ENCODE data around the gene SLC12A9.

SLC12A9 gene

GRCh38 chr7:100873599-100874299 is 21.2 kb downstream of the SLC12A9 start:
- 93 to 94% methylated on average over 10 of the region's 10 CpGs for WGBS, 2 experiments
- Histone ChIP-seq H3K36me3 (ENCODE audit: control insufficient read depth, insufficient read depth, low read length) (peaks cover 16% of the 10 kb centered on the region), H3K9me3 (ENCODE audit: control insufficient read depth, low read length) (no peaks in the 10 kb centered on the region), H3K4me3 (ENCODE audit: insufficient read depth, low read depth, low read length) (peak overlapping the region; percentile 97), H3K27me3 (ENCODE audit: control insufficient read depth, insufficient read depth, low read length, poor library complexity, severe bottlenecking) (no peaks in the 10 kb centered on the region), H3K4me1 (ENCODE audit: control insufficient read depth, insufficient read depth, low read length) (peaks cover 10% of the 10 kb centered on the region), H3K27ac (ENCODE audit: insufficient read depth, low read depth, low read length, poor library complexity, severe bottlenecking) (no peak overlapping the region)

DNA sequence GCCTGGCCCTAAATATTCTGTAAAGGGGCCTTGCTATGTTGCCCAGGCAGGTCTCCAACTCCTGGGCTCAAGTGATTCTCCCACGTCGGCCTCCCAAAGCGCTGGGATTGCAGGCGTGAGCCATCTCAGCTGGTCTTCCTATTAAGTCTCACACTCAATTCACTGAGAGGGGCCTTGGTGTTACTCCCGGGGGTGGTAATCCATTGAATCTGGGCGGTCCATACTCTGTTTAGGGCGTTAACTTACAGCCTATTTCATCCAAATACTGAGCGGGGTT is 21.7 kb downstream of the SLC12A9 start:
- peak overlapping the region; percentile 82 for H3K27ac ChIP-seq (ENCODE audit: insufficient read depth, low read depth, low read length, poor library complexity, severe bottlenecking)
- H3K27me3 ChIP-seq (ENCODE audit: control insufficient read depth, insufficient read depth, low read length, poor library complexity, severe bottlenecking), result no peaks in the 10 kb centered on the region
- peaks cover 10% of the 10 kb centered on the region for H3K4me1 ChIP-seq (ENCODE audit: control insufficient read depth, insufficient read depth, low read length)
- 87 to 88% methylated on average over 8 of the region's 8 CpGs for WGBS, 2 experiments
- H3K4me3 ChIP-seq (ENCODE audit: insufficient read depth, low read depth, low read length), result peak overlapping the region; percentile 97
- H3K36me3 ChIP-seq (ENCODE audit: control insufficient read depth, insufficient read depth, low read length), result peaks cover 16% of the 10 kb centered on the region
- H3K9me3 ChIP-seq (ENCODE audit: control insufficient read depth, low read length), result no peaks in the 10 kb centered on the region

DNA sequence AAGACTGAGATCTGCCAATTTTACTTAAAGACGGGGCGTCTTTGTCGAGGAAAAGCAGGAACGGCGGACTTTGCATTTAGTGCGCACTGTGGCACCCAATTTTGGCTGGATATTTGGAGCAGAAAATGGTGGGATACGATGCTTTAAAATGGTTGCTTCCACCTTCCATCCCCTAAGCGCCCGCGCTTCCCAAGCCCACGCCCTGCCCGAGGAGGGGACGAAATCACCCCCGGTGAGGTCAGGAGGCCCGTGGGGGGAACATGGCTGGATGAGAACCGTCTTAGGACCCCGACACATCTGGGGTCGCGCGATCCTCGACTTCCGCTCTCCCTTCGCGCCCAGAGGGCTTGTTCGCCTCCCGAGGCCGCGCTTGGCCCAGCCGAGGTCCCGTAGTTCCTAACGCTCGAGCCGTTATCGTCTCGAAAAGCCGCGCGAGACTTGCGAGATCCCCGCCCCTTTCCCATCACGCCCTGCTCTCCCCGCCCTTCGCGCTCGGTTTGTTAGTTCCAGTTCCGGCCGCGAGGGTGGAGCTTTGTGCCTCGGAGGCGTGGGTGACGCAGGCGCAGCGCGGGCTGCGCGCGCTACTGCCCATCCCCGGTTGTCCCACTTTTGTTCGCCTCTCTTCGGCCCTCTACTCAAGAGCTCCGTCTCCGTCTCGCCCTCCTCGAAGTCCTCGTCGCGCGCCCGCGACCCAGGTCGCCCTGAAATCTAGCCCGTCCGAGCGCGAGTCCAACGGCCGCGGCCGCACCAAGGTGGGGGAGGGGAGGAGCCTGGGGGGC is 22.3 kb downstream of the SLC12A9 start, which contains the start of gene SRRT:
SRRT (plus strand) TSS at position 527 of the 779 bp plus-strand sequence. CDS start 488 bp downstream, outside the sequence.
- Histone ChIP-seq H3K36me3 (ENCODE audit: control insufficient read depth, insufficient read depth, low read length) (peaks cover 18% of the 10 kb centered on the region), H3K4me1 (ENCODE audit: control insufficient read depth, insufficient read depth, low read length) (peaks cover 10% of the 10 kb centered on the region), H3K27me3 (ENCODE audit: control insufficient read depth, insufficient read depth, low read length, poor library complexity, severe bottlenecking) (no peaks in the 10 kb centered on the region), H3K9me3 (ENCODE audit: control insufficient read depth, low read length) (no peaks in the 10 kb centered on the region), H3K4me3 (ENCODE audit: insufficient read depth, low read depth, low read length) (peak within 1 kb of the TSS; percentile 97), H3K27ac (ENCODE audit: insufficient read depth, low read depth, low read length, poor library complexity, severe bottlenecking) (peak within 1 kb of the TSS; percentile 94)
- 6% methylated on average over 79 of the region's 79 CpGs for WGBS, 2 experiments

DNA sequence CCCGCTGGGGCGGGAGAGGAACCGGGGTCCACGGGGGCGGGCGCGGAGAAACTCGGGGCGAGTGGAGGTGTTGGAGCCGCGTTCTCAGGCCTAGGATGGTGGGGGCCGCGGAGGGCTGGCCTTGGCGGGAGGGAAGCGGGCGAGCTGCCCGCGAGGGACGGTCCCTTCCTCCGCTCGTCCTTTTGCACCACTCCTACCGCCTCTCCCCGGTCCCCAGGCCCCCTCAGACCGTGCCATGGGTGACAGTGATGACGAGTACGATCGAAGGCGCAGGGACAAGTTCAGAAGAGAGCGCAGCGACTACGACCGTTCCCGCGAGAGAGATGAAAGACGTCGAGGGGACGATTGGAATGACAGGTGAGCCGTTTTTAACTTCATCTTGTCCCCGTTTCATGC is 22.8 kb downstream of the SLC12A9 start:
- Histone ChIP-seq H3K4me1 (ENCODE audit: control insufficient read depth, insufficient read depth, low read length) (peaks cover 10% of the 10 kb centered on the region), H3K9me3 (ENCODE audit: control insufficient read depth, low read length) (no peaks in the 10 kb centered on the region), H3K27me3 (ENCODE audit: control insufficient read depth, insufficient read depth, low read length, poor library complexity, severe bottlenecking) (no peaks in the 10 kb centered on the region), H3K36me3 (ENCODE audit: control insufficient read depth, insufficient read depth, low read length) (peaks cover 18% of the 10 kb centered on the region), H3K27ac (ENCODE audit: insufficient read depth, low read depth, low read length, poor library complexity, severe bottlenecking) (peak overlapping the region; percentile 94), H3K4me3 (ENCODE audit: insufficient read depth, low read depth, low read length) (peak overlapping the region; percentile 97)
- 0 to 1% methylated on average over 39 of the region's 39 CpGs for WGBS, 2 experiments

DNA sequence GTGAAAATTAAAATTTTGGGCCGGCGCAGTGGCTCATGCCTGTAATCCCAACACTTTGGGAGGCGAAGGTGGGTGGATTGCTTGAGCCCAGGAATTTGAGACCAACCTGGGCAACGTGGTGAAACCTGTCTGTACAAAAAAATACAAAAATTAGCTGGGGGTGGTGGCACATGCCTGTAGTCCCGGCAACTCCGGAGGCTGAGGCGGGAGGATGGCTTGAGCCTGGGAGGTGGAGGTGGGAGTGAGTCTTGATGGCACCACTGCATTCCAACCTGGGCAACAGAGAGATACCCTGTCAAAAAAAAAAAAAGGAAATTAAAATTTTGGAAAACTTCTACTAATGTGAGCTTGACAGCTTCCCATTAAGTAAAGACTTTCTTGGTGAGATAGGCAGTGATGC is 25.5 kb downstream of the SLC12A9 start:
- 85 to 88% methylated on average over 7 of the region's 7 CpGs for WGBS, 2 experiments
- no peak overlapping the region for H3K4me3 ChIP-seq (ENCODE audit: insufficient read depth, low read depth, low read length)
- H3K4me1 ChIP-seq (ENCODE audit: control insufficient read depth, insufficient read depth, low read length), result peaks cover 10% of the 10 kb centered on the region
- peaks cover 29% of the 10 kb centered on the region for H3K36me3 ChIP-seq (ENCODE audit: control insufficient read depth, insufficient read depth, low read length)
- H3K9me3 ChIP-seq (ENCODE audit: control insufficient read depth, low read length), result no peaks in the 10 kb centered on the region
- no peaks in the 10 kb centered on the region for H3K27me3 ChIP-seq (ENCODE audit: control insufficient read depth, insufficient read depth, low read length, poor library complexity, severe bottlenecking)
- H3K27ac ChIP-seq (ENCODE audit: insufficient read depth, low read depth, low read length, poor library complexity, severe bottlenecking), result no peak overlapping the region

DNA sequence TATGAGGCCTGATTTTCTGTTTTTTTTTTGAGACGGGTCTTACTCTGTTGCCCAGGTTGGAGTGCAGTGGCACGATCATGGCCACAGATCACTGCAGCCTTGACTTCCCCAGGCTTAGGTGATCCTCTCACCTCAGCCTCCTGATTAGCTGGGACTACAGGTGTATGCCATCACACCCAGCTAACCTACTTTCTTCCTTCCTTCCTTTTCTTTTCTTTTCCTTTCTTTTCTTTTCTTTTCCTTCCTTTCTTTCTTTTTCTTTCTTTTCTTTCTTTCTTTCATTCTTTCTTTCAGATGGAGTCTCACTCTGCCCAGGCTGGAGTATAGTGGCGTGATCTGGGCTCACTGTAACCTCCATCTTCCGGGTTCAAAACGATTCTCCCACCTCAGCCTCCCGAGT is 26.2 kb downstream of the SLC12A9 start:
- Histone ChIP-seq H3K4me3 (ENCODE audit: insufficient read depth, low read depth, low read length) (no peak overlapping the region), H3K4me1 (ENCODE audit: control insufficient read depth, insufficient read depth, low read length) (peaks cover 10% of the 10 kb centered on the region), H3K27me3 (ENCODE audit: control insufficient read depth, insufficient read depth, low read length, poor library complexity, severe bottlenecking) (no peaks in the 10 kb centered on the region), H3K27ac (ENCODE audit: insufficient read depth, low read depth, low read length, poor library complexity, severe bottlenecking) (no peak overlapping the region), H3K9me3 (ENCODE audit: control insufficient read depth, low read length) (no peaks in the 10 kb centered on the region), H3K36me3 (ENCODE audit: control insufficient read depth, insufficient read depth, low read length) (peaks cover 34% of the 10 kb centered on the region)
- 90 to 96% methylated on average over 6 of the region's 6 CpGs for WGBS, 2 experiments

DNA sequence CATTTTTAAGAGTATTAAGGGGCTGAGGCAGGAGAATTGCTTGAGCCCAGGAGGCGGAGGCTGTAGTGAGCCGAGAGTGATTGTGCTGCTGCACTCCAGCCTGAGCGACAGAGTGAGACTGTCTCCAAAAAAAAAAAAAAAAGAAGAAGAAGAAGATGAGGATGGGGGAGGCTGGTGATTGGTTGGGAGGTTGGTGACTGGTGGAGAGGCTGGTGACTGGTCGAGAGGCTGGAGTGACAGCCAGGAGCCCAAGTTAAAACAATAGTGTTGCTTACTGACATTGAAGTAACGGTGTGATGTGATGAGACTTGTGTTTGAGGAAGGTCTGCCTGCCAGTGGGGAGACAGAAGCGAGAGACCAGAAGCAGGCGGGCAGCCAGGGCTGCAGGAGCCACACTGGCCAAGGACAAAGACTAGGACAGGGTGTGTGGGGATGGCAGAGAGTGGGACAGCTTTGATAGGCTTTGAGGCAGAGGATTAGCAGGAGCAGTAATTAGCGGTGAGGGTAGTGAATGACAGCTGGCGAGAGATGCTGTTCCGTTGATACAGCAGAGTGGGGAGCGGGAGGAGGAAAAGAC is 27.3 kb downstream of the SLC12A9 start:
- Histone ChIP-seq H3K36me3 (ENCODE audit: control insufficient read depth, insufficient read depth, low read length) (peaks cover 44% of the 10 kb centered on the region), H3K27me3 (ENCODE audit: control insufficient read depth, insufficient read depth, low read length, poor library complexity, severe bottlenecking) (no peaks in the 10 kb centered on the region), H3K27ac (ENCODE audit: insufficient read depth, low read depth, low read length, poor library complexity, severe bottlenecking) (no peak overlapping the region), H3K4me3 (ENCODE audit: insufficient read depth, low read depth, low read length) (no peak overlapping the region), H3K4me1 (ENCODE audit: control insufficient read depth, insufficient read depth, low read length) (peaks cover 10% of the 10 kb centered on the region), H3K9me3 (ENCODE audit: control insufficient read depth, low read length) (no peaks in the 10 kb centered on the region)
- 83 to 85% methylated on average over 11 of the region's 11 CpGs for WGBS, 2 experiments

DNA sequence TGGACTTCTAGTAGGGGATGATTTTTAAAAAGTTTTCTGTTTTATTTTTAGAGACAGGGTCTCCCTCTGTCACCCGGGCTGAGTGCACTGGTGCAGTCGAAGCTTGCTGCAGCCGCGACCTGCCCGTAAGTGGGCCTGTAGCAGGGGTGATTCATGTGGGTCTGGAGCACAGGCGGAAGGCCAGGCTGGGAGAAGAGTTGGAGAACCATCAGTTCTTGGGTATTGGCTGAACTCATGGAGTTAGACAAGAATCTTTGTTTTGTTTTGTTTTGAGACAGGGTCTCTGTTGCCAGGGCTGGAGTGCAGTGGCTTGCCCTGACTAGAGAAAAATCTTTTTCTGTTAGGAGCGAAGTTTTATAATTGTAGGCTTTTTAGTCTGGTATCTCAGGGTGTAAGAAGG is 28.1 kb downstream of the SLC12A9 start:
- peaks cover 10% of the 10 kb centered on the region for H3K4me1 ChIP-seq (ENCODE audit: control insufficient read depth, insufficient read depth, low read length)
- H3K9me3 ChIP-seq (ENCODE audit: control insufficient read depth, low read length), result no peaks in the 10 kb centered on the region
- peaks cover 52% of the 10 kb centered on the region for H3K36me3 ChIP-seq (ENCODE audit: control insufficient read depth, insufficient read depth, low read length)
- no peak overlapping the region for H3K27ac ChIP-seq (ENCODE audit: insufficient read depth, low read depth, low read length, poor library complexity, severe bottlenecking)
- H3K4me3 ChIP-seq (ENCODE audit: insufficient read depth, low read depth, low read length), result no peak overlapping the region
- no peaks in the 10 kb centered on the region for H3K27me3 ChIP-seq (ENCODE audit: control insufficient read depth, insufficient read depth, low read length, poor library complexity, severe bottlenecking)
- 96% methylated on average over 7 of the region's 7 CpGs for WGBS, 2 experiments

DNA sequence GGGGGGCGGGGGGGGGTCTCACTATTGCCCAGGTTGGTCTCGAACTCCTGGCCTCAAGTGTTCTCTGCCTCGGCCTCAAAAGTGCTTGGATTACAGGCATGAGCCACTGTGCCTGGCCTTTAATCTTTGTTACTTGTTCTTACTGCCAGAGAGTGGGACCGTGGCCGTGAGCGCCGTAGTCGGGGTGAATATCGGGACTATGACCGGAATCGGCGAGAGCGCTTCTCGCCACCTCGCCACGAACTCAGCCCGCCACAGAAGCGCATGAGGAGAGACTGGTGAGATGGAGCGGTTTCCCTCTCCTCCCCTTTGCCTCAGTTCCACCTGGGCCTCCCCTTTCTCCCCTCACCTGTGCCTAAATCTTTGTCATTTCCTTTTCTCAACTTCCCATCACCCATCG is 28.6 kb downstream of the SLC12A9 start:
- 94 to 97% methylated on average over 20 of the region's 20 CpGs for WGBS, 2 experiments
- Histone ChIP-seq H3K4me1 (ENCODE audit: control insufficient read depth, insufficient read depth, low read length) (peaks cover 8% of the 10 kb centered on the region), H3K4me3 (ENCODE audit: insufficient read depth, low read depth, low read length) (no peak overlapping the region), H3K36me3 (ENCODE audit: control insufficient read depth, insufficient read depth, low read length) (peaks cover 56% of the 10 kb centered on the region), H3K27me3 (ENCODE audit: control insufficient read depth, insufficient read depth, low read length, poor library complexity, severe bottlenecking) (no peaks in the 10 kb centered on the region), H3K27ac (ENCODE audit: insufficient read depth, low read depth, low read length, poor library complexity, severe bottlenecking) (no peak overlapping the region), H3K9me3 (ENCODE audit: control insufficient read depth, low read length) (no peaks in the 10 kb centered on the region)

DNA sequence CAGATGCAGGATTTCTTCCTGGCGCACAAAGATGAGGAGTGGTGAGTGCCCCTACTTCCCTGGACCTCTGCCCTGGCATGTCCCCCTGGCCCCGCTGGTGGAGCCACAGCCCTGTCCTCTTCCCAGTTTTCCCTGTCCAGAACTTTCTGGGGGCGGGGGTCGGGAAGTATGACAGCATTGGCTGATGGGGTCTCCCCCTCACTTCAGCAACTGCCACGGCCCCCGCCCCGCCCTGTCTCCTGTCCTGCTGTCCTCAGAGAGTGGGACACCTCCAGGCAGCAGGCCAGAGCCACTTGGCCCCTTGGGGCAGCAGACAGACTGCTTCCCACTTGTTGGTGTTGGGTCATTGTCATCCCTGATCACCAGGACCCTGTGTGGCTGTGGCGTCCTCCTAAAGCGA is 29.7 kb downstream of the SLC12A9 start:
- WGBS, 2 experiments, result 95 to 96% methylated on average over 9 of the region's 9 CpGs
- Histone ChIP-seq H3K27me3 (ENCODE audit: control insufficient read depth, insufficient read depth, low read length, poor library complexity, severe bottlenecking) (no peaks in the 10 kb centered on the region), H3K4me1 (ENCODE audit: control insufficient read depth, insufficient read depth, low read length) (no peaks in the 10 kb centered on the region), H3K9me3 (ENCODE audit: control insufficient read depth, low read length) (no peaks in the 10 kb centered on the region), H3K4me3 (ENCODE audit: insufficient read depth, low read depth, low read length) (no peak overlapping the region), H3K27ac (ENCODE audit: insufficient read depth, low read depth, low read length, poor library complexity, severe bottlenecking) (no peak overlapping the region), H3K36me3 (ENCODE audit: control insufficient read depth, insufficient read depth, low read length) (peaks cover 60% of the 10 kb centered on the region)

Measured in ectodermal cell (in vitro differentiated cells).